Epithelial cell of umbilical artery (primary cell): ENCODE results near the gene CDC42. TPM values are rescaled to one million over a fixed set of nuclear protein-coding genes. Genes with fewer than 3 reads are reported as not detected.

ENCODE experiments used
- total RNA-seq: library from RNA; depleted of rRNA; stranded (reverse); fragments of >200 nt; gene quantifications from 2 replicates; pipeline ENCODE4 v1.2.3, GENCODE V29; 2014

Gene CDC42
- 655 and 1,227 TPM in 2 replicates for total RNA-seq

GRCh38 chr1:22052115-22053016 is at the start of gene CDC42:
Gene CDC42 (plus strand): TSS chr1:22052709. CDS start chr1:22078479, 25,770 bp downstream.

Other genes with a start within 250 kb of the CDC42 start
- not detected in 2 replicates for gene LDLRAD2, start 240.4 kb upstream of the CDC42 start, total RNA-seq
- 507 and 1,288 TPM in 2 replicates for gene HSPG2, start 115.4 kb upstream of the CDC42 start, total RNA-seq
- 1.3 TPM in 1 of 2 replicates, not detected in the other for gene CELA3B, start 75.7 kb upstream of the CDC42 start, total RNA-seq
- gene CELA3A, start 51.1 kb upstream of the CDC42 start, total RNA-seq = not detected in 2 replicates
- under 0.01 and 0.15 TPM in 2 replicates for gene WNT4, start 90.4 kb downstream of the CDC42 start, total RNA-seq